Measurements from ENCODE around the gene FARS2.

FARS2 gene

GRCh38 chr6:5701174-5701573, 439.9 kb downstream of the FARS2 start:
- Histone ChIP-seq H3K27me3 (no peaks in the 10 kb centered on the region), H4K20me1 (no peaks in the 10 kb centered on the region), H3K4me3 (no peak overlapping the region), H3K9me3 (peaks cover 12% of the 10 kb centered on the region; the same call in 1 of the 2 replicates), H3K36me3 (no peaks in the 10 kb centered on the region), H3K27ac (no peak overlapping the region), H3K4me2 (no peak overlapping the region), H3K4me1 (peaks cover 28% of the 10 kb centered on the region), H3K9ac (no peak overlapping the region)
- no peak for TF ChIP-seq Cebpa-rat (IDR thresholded peaks at IDR 0.05)

- no peak overlapping the region for H3K27ac ChIP-seq
- no peaks in the 10 kb centered on the region for H3K27me3 ChIP-seq
- no peak overlapping the region for H3K4me2 ChIP-seq
- no peaks in the 10 kb centered on the region for H4K20me1 ChIP-seq
- peaks cover 31% of the 10 kb centered on the region for H3K4me1 ChIP-seq
- TF ChIP-seq Cebpa-rat (IDR thresholded peaks at IDR 0.05) = no peak
- H3K36me3 ChIP-seq = no peaks in the 10 kb centered on the region
- peaks cover 7% of the 10 kb centered on the region; the same call in 1 of the 2 replicates for H3K9me3 ChIP-seq
- no peak overlapping the region for H3K9ac ChIP-seq
- no peak overlapping the region for H3K4me3 ChIP-seq
Measured at GRCh38 chr6:5704708-5705107, 443.4 kb downstream of the FARS2 start.

DNA sequence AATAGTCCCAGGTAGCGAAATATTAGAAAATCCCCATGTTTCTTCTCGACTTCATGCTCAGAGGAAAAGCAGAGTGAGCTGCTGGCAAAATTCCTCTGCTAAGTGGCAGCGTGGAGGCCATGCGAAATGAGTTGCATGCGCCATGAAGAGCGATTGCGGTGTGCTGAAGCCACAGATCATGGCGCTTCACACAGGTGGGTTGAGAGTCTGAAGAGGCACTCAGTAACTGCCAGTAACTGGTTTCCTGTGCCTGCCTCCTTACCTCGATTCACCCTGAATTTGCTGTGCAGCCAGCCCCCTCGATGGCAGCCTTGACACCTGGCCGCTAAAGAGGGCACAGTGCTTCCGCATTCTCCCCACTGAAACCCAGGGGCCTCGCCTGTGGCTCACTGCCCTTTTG, 443.9 kb downstream of the FARS2 start:
- peaks cover 7% of the 10 kb centered on the region; the same call in 1 of the 2 replicates for H3K9me3 ChIP-seq
- no peaks in the 10 kb centered on the region for H3K36me3 ChIP-seq
- H3K27ac ChIP-seq = peak overlapping the region; percentile 86; the same call in 1 of the 2 replicates
- TF ChIP-seq Cebpa-rat (IDR thresholded peaks at IDR 0.05) = no peak
- no peaks in the 10 kb centered on the region for H3K27me3 ChIP-seq
- H3K4me1 ChIP-seq = peaks cover 30% of the 10 kb centered on the region
- H4K20me1 ChIP-seq = no peaks in the 10 kb centered on the region
- peak overlapping the region; percentile 73 for H3K4me2 ChIP-seq
- no peak overlapping the region for H3K4me3 ChIP-seq
- H3K9ac ChIP-seq = no peak overlapping the region

- peak overlapping the region; percentile 27; the same call in 1 of the 2 replicates for H3K9ac ChIP-seq
- peak; percentile 71 for TF ChIP-seq Cebpa-rat (IDR thresholded peaks at IDR 0.05)
- H4K20me1 ChIP-seq = no peaks in the 10 kb centered on the region
- H3K36me3 ChIP-seq = no peaks in the 10 kb centered on the region
- peaks cover 30% of the 10 kb centered on the region for H3K4me1 ChIP-seq
- no peak overlapping the region for H3K4me3 ChIP-seq
- peak overlapping the region; percentile 86 for H3K27ac ChIP-seq
- H3K9me3 ChIP-seq = peaks cover 7% of the 10 kb centered on the region; the same call in 1 of the 2 replicates
- H3K4me2 ChIP-seq = peak overlapping the region; percentile 73
- no peaks in the 10 kb centered on the region for H3K27me3 ChIP-seq
Measured at GRCh38 chr6:5706124-5707033, 445.1 kb downstream of the FARS2 start.

DNA sequence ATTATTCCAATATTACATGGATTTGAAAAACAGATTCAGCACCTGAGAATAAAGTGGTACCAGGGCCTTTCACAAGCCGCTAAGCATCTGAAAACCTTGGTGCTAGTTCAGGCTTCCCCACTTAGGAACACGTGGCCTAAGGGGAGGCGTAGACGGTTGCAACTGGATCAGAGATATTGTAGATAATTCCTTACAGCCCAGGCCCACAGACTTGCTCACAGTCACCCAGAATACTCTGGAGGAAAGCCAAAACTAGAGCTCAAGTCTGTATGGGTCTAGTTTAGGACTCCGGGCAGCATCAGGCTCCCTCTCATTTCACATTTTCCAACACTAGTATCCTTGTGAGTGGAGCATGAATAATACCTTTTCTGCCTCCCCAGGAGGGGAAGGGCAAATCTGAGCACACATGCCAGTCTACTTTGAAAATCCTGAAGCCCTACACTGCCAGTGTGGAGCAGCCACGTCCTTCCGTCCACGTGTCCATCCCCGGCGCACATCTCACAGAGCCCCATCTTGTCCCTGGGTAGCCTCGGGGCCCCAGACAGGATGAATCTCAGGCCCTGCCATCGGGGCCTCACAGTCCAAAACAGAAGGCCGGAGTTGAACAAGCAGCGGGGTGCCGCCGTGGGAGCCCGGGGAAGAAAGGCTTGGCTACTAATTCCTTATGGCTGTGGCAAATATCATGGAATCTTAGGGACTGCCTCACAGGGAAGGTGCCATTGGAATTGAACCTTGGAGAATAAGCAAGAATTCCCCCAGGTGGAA, 446.1 kb downstream of the FARS2 start:
- Histone ChIP-seq H3K4me1 (peaks cover 34% of the 10 kb centered on the region), H3K9ac (no peak overlapping the region), H3K4me2 (peak overlapping the region; percentile 73), H3K9me3 (peaks cover 7% of the 10 kb centered on the region; the same call in 1 of the 2 replicates), H3K27me3 (no peaks in the 10 kb centered on the region), H3K4me3 (no peak overlapping the region), H4K20me1 (no peaks in the 10 kb centered on the region), H3K27ac (peak overlapping the region; percentile 86), H3K36me3 (no peaks in the 10 kb centered on the region)
- no peak for TF ChIP-seq Cebpa-rat (IDR thresholded peaks at IDR 0.05)

- Histone ChIP-seq H3K9me3 (peaks cover 3% of the 10 kb centered on the region; the same call in 1 of the 2 replicates), H4K20me1 (no peaks in the 10 kb centered on the region), H3K9ac (no peak overlapping the region), H3K27ac (no peak overlapping the region), H3K36me3 (no peaks in the 10 kb centered on the region), H3K4me3 (no peak overlapping the region), H3K4me1 (peaks cover 36% of the 10 kb centered on the region), H3K27me3 (no peaks in the 10 kb centered on the region), H3K4me2 (no peak overlapping the region)
- no peak for TF ChIP-seq Cebpa-rat (IDR thresholded peaks at IDR 0.05)
Measured at GRCh38 chr6:5710516-5710915, 449.2 kb downstream of the FARS2 start.

- H4K20me1 ChIP-seq = no peaks in the 10 kb centered on the region
- no peaks in the 10 kb centered on the region for H3K36me3 ChIP-seq
- no peak overlapping the region for H3K4me3 ChIP-seq
- H3K27me3 ChIP-seq = no peaks in the 10 kb centered on the region
- TF ChIP-seq Cebpa-rat (IDR thresholded peaks at IDR 0.05) = no peak
- no peak overlapping the region for H3K9ac ChIP-seq
- no peak overlapping the region for H3K27ac ChIP-seq
- H3K9me3 ChIP-seq = peaks cover 4% of the 10 kb centered on the region; the same call in 1 of the 2 replicates
- peaks cover 32% of the 10 kb centered on the region for H3K4me1 ChIP-seq
- H3K4me2 ChIP-seq = no peak overlapping the region
Measured at GRCh38 chr6:5710936-5711335, 449.6 kb downstream of the FARS2 start.

DNA sequence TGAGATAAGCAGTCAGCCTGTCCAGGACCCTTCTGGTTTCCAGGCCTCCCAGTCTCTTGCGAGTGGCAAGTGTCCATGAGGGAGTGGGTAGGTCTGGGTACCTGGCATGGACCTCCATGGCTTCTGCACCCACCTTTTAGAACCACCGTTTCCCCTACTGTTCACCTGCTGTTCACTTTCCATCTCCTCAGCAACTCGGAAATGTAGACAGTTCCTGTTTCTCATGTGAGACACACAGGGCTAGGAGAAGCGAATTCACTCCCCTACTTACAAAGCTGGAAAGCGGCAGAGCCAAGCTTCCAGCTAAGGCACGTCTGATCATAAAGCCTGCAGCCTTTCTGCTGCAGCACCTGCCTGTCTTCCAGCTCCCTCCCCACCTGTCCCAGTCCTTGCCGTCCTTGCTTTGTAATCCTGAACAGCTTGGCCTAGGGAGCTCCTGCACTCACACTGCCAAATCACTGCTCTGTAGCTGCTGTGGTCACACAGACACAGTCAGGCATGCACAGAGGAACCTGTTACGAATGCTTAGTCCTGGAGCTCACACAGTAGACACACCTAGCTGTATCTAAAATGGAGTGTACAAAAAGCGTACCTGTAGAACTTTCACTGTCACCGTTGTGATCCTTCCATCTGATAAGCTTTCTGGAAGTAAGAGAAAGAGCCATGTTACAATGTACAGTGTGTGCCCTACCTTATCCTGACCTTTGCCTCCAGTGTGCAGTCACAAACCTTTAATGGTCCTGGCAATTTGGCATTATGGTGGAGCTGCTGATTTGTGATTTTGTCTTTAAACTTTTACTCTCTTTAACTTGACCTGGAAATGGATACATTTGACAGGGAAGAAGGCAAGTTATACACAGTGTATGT, 451.3 kb downstream of the FARS2 start:
- Histone ChIP-seq H3K9ac (peak overlapping the region; percentile 43; the same call in 1 of the 2 replicates), H3K27me3 (no peaks in the 10 kb centered on the region), H4K20me1 (no peaks in the 10 kb centered on the region), H3K4me2 (peak overlapping the region; percentile 61), H3K9me3 (peaks cover 19% of the 10 kb centered on the region), H3K36me3 (peaks cover 9% of the 10 kb centered on the region; the same call in 1 of the 2 replicates), H3K27ac (peak overlapping the region; percentile 35), H3K4me1 (peaks cover 15% of the 10 kb centered on the region), H3K4me3 (no peak overlapping the region)
- TF ChIP-seq Cebpa-rat (IDR thresholded peaks at IDR 0.05) = no peak

GRCh38 chr6:5713519-5713918, 452.2 kb downstream of the FARS2 start:
- no peak overlapping the region for H3K9ac ChIP-seq
- peaks cover 17% of the 10 kb centered on the region for H3K4me1 ChIP-seq
- peaks cover 9% of the 10 kb centered on the region; the same call in 1 of the 2 replicates for H3K36me3 ChIP-seq
- H4K20me1 ChIP-seq = no peaks in the 10 kb centered on the region
- H3K4me3 ChIP-seq = no peak overlapping the region
- no peak for TF ChIP-seq Cebpa-rat (IDR thresholded peaks at IDR 0.05)
- H3K27me3 ChIP-seq = no peaks in the 10 kb centered on the region
- H3K27ac ChIP-seq = no peak overlapping the region
- no peak overlapping the region for H3K4me2 ChIP-seq
- H3K9me3 ChIP-seq = peaks cover 20% of the 10 kb centered on the region

Data from BLaER1 (cell line).